Muscle of leg (tissue), 11 donors: ENCODE results near the gene CLHC1. TPM values are rescaled to one million over a fixed set of nuclear protein-coding genes. Genes with fewer than 3 reads are reported as not detected.
"Not testable (repeated sequence)": the region's sequence is repeated elsewhere in the genome, so short reads cannot be mapped to it uniquely, and the experiment has no call there.

Experiments used
- DNase-seq: peaks from one replicate; pipeline ENCODE4 v3.0.0; 2013
- H3K27ac ChIP-seq: one replicate; pipeline ENCODE4 v1.5.1; 2013; ENCODE audit warnings: mild to moderate bottlenecking, low read length, control low read depth
- H3K27me3 ChIP-seq: one replicate; pipeline ENCODE4 v1.6.1; 2013; ENCODE audit warnings: low read length; ENCODE audit not compliant: control insufficient read depth, insufficient read depth
- H3K36me3 ChIP-seq: one replicate; pipeline ENCODE4 v1.6.1; 2013; ENCODE audit warnings: low read length; ENCODE audit not compliant: control insufficient read depth, insufficient read depth
- H3K4me1 ChIP-seq: one replicate; pipeline ENCODE4 v1.6.1; 2013; ENCODE audit warnings: low read length; ENCODE audit not compliant: control insufficient read depth, insufficient read depth
- H3K4me3 ChIP-seq: one replicate; pipeline ENCODE4 v1.5.1; 2013; ENCODE audit warnings: low read length, control low read depth
- H3K9me3 ChIP-seq: replicated peaks from 2 replicates; pipeline ENCODE4 v1.6.1; 2013; ENCODE audit warnings: low read depth, low read length; ENCODE audit not compliant: control insufficient read depth
- WGBS: methylation state at CpG from one replicate; pipeline ENCODE4 v1.1.5; 2013; ENCODE audit warnings: missing lambda C conversion rate; ENCODE audit not compliant: insufficient coverage; 5-methylcytosine and 5-hydroxymethylcytosine counted together
- polyA plus RNA-seq, 8 donors: library from polyadenylated mRNA; unstranded; fragments of 120-200 nt; gene quantifications; one replicate each; pipeline versions ENCODE4 v1.2.1 to v1.2.3, GENCODE V29; 2013; ENCODE audit warnings: inconsistent platforms in 1 of 8, low replicate concordance in 1 of 8; ENCODE audit not compliant: insufficient read length in 8 of 8, insufficient read depth in 1 of 8
- total RNA-seq: library from RNA; stranded (reverse); fragments of 120-200 nt; gene quantifications from one replicate; pipeline ENCODE4 v1.2.4, GENCODE V29; 2013

Gene CLHC1
- total and polyA plus RNA-seq, 9 donors = 6.4 to 15.1 (median 8.8) TPM

- H3K27me3 ChIP-seq = no peaks in the 10 kb centered on the region
- no peak overlapping the region for H3K4me3 ChIP-seq
- H3K27ac ChIP-seq = peak overlapping the region; percentile 25
- WGBS = 76% methylated on average over 18 of the region's 25 CpGs
- no peaks in the 10 kb centered on the region for H3K9me3 ChIP-seq
- H3K36me3 ChIP-seq = no peaks in the 10 kb centered on the region
- peaks cover 3% of the 10 kb centered on the region for H3K4me1 ChIP-seq
- DNase-seq = peak; percentile 29
Measured at GRCh38 chr2:55223958-55224760, 7.9 kb downstream of the CLHC1 start.

- Histone ChIP-seq H3K36me3 (no peaks in the 10 kb centered on the region), H3K9me3 (no peaks in the 10 kb centered on the region), H3K4me3 (no peak overlapping the region), H3K4me1 (no peaks in the 10 kb centered on the region), H3K27ac (no peak overlapping the region), H3K27me3 (no peaks in the 10 kb centered on the region)
- no peak for DNase-seq
Measured at GRCh38 chr2:55213822-55214221, 18.3 kb downstream of the CLHC1 start.

GRCh38 chr2:55204950-55205349 lies 27.1 kb downstream of the CLHC1 start:
- no peak overlapping the region for H3K4me3 ChIP-seq
- no CpG with 5 or more reads among the region's 2 CpGs for WGBS
- no peak overlapping the region for H3K27ac ChIP-seq
- no peaks in the 10 kb centered on the region for H3K4me1 ChIP-seq
- peaks cover 6% of the 10 kb centered on the region for H3K9me3 ChIP-seq
- no peaks in the 10 kb centered on the region for H3K27me3 ChIP-seq
- H3K36me3 ChIP-seq = peaks cover 3% of the 10 kb centered on the region
- no peak for DNase-seq

DNA sequence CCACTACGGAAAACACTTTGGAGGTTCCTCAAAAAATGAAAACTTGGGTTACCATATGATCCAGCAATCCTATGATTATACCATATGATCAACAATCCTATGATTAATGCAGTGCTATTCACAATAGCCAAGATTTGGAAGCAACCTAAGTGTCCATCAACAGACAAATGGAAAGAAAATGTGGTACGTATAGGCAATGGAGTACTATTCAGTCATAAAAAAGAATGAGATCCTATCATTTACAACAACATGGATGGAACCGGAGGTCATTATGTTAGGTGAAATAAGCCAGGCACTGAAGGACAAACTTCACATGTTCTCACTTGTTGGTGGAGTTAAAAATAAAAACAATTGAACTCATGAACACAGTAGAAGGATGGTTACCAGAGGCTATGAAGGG lies 27.6 kb downstream of the CLHC1 start:
- Histone ChIP-seq H3K27ac (no peak overlapping the region), H3K4me3 (no peak overlapping the region), H3K36me3 (peaks cover 3% of the 10 kb centered on the region), H3K9me3 (peaks cover 6% of the 10 kb centered on the region), H3K27me3 (no peaks in the 10 kb centered on the region), H3K4me1 (no peaks in the 10 kb centered on the region)
- no peak for DNase-seq
- WGBS = no CpG with 5 or more reads among the region's 3 CpGs

DNA sequence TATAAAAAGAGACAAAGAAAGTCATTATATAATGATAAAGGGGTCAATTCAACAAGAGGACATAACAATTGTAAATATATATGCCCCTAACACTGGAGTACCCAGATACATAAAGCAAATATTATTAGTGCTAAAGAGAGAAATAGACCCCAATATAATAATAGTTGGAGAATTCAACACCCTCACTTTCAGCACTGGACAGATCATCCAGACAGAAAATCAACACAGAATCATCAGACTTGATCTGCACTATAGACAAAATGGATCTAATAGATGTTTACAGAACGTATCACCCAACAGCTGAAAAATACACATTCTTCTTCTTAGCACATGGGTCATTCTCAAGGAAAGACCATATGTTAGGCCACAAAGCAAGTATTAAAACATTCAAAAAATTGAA lies 31.7 kb downstream of the CLHC1 start:
- DNase-seq = no peak
- peaks cover 6% of the 10 kb centered on the region for H3K9me3 ChIP-seq
- H3K4me3 ChIP-seq = no peak overlapping the region
- no CpG with 5 or more reads among the region's 1 CpG for WGBS
- H3K27me3 ChIP-seq = no peaks in the 10 kb centered on the region
- H3K4me1 ChIP-seq = no peaks in the 10 kb centered on the region
- H3K36me3 ChIP-seq = peaks cover 7% of the 10 kb centered on the region
- H3K27ac ChIP-seq = no peak overlapping the region

GRCh38 chr2:55196526-55196925 lies 35.6 kb downstream of the CLHC1 start:
- Histone ChIP-seq H3K4me3 (no peak overlapping the region), H3K9me3 (peaks cover 3% of the 10 kb centered on the region), H3K4me1 (no peaks in the 10 kb centered on the region), H3K36me3 (peaks cover 5% of the 10 kb centered on the region), H3K27me3 (no peaks in the 10 kb centered on the region), H3K27ac (no peak overlapping the region)
- 84% methylated on average over 2 of the region's 2 CpGs for WGBS
- DNase-seq = no peak

DNA sequence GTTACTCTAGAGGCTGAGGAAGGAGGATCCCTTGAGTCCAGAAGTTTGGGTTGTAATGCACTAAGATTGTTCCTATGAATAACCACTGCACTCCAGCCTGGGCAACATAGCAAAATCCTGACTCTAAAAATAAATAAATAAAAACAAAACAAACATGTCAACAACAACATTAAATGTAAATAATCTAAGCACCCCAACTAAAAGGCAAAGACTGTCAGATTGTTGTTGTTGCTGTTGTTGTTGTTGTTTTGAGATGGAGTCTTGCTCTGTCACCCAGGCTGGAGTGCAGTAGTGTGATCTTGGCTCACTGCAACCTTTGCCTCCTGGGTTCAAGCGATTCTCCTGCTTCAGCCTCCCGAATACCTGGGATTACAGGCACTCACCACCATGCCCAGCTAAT lies 40.2 kb downstream of the CLHC1 start:
- not testable (repeated sequence) for H3K4me3 ChIP-seq, H3K27me3 ChIP-seq, H3K9me3 ChIP-seq, DNase-seq, H3K36me3 ChIP-seq, H3K27ac ChIP-seq, H3K4me1 ChIP-seq
- WGBS = no CpG with 5 or more reads among the region's 2 CpGs

GRCh38 chr2:55186837-55187236 lies 45.3 kb downstream of the CLHC1 start:
- not testable (repeated sequence) for H3K4me1 ChIP-seq, H3K27ac ChIP-seq, H3K27me3 ChIP-seq, H3K9me3 ChIP-seq, DNase-seq, H3K36me3 ChIP-seq, H3K4me3 ChIP-seq
- 80% methylated on average over 1 of the region's 8 CpGs for WGBS

DNA sequence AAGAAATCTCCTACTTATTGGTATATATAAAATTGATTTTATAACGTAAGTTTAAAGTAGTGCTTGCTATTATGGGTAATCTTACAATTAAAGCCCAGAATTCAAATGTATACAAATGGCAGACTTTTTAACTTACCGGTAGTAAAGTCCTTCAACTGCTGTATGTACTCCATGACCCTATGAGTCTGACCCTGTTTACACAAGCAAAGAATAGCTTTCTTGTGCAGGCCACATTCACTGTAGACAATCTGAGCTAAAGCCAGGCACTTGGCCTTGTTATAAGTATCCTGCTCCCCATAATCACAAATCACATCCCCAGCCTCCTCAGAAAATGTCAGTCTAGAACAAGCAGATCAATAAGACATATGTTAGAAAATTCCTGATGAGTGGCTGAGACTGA lies 51.7 kb downstream of the CLHC1 start:
- H3K4me3 ChIP-seq = no peak overlapping the region
- H3K4me1 ChIP-seq = no peaks in the 10 kb centered on the region
- DNase-seq = no peak
- no peaks in the 10 kb centered on the region for H3K27me3 ChIP-seq
- no CpG with 5 or more reads among the region's 2 CpGs for WGBS
- H3K36me3 ChIP-seq = no peaks in the 10 kb centered on the region
- no peaks in the 10 kb centered on the region for H3K9me3 ChIP-seq
- no peak overlapping the region for H3K27ac ChIP-seq

DNA sequence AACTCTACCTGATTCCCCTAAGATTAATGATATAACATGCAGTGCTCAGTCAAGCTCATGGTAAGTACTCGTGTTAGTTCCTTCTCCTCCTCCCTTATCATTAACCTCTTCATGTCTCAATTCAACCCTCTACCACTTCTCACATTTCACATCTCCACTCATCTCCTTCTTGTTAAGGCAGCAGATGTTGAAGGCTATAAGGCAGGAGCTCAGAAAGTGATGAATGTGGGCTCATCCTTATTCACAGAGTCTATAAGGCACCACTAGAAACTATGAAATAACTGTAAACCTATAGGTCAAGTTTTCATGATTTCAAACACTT lies 56.0 kb downstream of the CLHC1 start:
- DNase-seq = no peak
- Histone ChIP-seq H3K27ac (no peak overlapping the region), H3K4me1 (no peaks in the 10 kb centered on the region), H3K9me3 (no peaks in the 10 kb centered on the region), H3K36me3 (no peaks in the 10 kb centered on the region), H3K27me3 (no peaks in the 10 kb centered on the region), H3K4me3 (no peak overlapping the region)
- no CpG with 5 or more reads among the region's 1 CpG for WGBS
